DMS79 treated with DMSO at 0.1 percent for 48 hours (cell line): Measurements from ENCODE around the gene SRC.

Experiments used
- DNase-seq: peaks from one replicate; lab custom pipeline; 2025; lab: John Stamatoyannopoulos, UW

Gene SRC

DNA sequence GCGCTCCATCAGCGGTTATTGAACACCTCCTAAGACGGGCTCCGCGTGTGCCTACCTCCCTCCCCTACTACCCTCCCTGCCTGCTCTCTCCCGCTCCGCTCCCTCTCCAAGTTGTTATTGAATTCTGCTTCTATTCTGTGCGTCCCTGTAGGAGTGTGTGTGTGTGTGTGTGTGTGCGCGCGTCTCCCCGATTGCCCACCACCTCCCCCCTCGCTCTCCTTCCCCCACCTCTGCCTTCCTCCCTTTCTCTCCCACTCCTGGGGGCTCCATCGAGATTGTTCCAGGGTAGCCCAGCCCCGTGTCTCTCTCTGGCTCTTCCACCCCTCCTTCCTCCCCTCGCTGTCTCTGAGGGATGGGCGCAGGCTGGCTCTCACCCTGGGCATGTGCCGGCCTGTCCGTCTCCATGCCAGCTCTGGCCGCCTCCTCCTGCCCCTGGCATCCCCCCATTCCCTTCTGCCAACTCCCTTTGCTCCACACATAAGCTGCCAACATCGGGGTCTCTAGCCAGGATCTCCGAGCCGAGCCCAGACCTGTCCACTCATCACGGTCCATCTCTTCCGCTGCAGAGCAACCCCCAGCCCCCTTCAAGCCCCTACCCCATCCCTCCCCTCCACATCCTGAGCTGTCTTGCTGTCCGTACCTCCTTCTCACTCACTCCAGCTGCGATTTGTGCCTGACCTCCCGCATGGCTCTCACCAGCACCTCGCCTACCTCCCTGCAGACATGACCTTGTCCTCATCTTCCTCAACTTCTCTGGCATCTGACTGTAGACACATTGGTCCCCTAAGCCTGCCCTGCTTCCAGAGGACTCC lies 68.5 kb downstream of the SRC start:
- peak; percentile 82 for DNase-seq

DNA sequence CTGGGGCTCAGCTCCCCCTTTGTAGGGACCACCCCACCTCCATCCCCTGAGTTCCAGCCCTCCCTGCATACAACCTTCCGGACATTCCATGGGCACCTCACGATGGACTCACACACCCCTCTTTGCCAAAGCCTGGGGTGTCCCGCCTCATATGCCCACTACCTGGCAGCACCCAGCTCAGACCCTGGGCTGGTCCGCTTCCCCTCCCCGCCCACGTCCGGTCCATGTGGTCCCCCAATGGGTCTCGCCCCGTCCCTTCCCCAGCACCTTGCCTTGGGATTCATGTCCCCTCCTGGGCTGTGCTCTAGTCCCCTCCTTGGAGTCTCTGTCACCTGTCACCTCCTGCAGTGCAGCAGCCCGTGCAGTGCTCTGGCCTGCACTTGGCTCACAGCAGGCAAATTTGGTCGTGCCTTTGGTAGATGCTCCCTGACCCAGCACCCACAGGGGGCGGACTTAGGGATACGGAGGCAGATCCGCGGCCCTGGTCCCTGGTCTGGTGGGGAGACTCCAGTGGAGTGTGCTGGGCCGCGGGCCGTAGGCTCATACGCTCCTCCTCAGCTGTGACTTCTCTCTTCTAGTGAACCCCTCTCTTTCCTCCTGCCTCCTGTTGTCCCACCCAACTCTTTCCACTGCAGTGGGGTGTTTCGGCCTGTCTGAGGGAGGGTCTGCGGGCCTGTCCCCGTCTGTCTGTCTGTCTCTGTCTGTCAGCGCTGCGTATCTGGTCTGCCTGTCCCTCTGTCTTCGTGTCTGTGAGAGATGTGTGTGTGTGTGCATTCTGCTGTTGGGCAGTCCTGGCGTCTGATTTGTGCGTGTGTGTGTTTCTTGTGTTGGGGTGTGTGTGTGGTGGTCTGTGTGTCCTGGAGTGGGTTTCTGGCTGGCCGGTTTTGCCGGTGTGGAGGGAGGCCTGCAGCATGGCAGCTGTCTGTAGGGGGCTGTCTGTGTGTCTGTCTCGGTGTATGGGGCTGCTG lies 69.5 kb downstream of the SRC start:
- DNase-seq: no peak

DNA sequence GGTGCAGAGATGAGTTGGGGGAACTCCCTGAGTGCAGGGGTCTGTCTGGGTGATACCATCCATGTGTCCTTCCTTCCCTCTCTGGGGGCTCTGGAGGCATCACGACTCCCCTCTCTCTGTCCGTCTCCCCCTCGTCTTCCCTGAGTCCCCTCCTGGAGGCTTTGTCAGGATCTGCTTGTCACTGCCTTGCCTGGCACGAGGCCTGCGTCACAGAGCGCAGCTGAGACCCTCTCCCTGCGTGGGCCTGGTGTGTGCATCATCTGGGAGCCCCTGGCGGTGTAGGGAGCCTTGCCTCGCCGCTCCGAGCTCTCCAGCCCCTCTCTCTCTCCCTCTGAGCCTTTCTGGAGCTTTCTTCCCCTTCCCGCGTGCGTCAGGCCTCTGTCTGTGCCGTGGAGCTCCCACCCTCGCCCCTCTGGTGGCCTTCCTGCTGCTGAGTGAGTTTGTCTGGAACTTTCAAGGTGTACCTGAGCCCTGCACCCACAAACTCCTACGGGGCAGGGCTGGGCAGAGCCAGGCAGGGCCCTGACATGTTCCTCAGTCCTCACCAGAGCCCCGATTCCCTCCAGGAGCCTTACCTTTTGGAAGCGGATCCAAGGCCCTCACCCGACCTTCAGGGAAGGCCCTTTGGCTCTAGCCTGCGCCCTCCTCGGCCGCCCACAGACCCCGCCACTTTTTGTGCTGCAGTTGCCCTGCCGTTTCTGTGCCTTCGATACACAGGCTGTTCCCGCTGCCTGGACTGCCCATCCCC lies 70.3 kb downstream of the SRC start:
- no peak for DNase-seq

DNA sequence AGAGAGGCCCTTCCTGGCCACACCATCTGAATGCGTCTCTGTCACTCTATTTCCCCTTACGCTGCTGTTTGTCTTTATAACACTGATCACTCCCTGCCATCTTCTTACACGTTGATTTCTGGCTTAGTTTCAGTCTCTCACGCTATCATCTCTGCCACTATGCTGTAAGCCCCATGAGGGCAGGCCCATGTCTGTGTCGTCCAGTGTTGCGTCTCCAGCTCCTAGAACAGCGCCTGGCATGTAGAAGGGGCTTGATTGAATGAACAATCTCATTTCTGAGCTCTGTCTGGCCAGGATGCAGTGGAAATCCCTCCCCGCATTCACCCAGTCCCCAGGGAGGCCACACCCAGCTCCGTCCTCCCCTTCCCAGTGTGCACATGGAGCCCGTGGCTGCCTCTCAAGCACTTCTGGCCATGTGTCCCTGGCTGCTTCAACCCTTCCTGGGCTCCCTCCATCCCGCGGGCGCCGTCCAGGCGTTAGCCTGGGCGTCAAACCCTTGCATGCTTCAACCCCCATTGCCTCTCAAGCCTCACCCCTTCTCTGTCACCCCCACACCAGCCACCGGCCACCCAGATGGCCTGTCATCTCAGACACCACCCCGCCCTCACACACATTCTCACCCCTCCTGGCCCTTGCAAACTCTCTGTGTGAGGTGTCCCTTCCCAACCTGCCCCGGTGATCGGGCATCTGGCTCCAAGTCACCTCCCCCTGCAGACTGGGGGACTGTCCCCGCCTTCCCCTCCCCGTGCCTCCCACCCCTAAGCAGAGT lies 71.1 kb downstream of the SRC start:
- DNase-seq: no peak

DNA sequence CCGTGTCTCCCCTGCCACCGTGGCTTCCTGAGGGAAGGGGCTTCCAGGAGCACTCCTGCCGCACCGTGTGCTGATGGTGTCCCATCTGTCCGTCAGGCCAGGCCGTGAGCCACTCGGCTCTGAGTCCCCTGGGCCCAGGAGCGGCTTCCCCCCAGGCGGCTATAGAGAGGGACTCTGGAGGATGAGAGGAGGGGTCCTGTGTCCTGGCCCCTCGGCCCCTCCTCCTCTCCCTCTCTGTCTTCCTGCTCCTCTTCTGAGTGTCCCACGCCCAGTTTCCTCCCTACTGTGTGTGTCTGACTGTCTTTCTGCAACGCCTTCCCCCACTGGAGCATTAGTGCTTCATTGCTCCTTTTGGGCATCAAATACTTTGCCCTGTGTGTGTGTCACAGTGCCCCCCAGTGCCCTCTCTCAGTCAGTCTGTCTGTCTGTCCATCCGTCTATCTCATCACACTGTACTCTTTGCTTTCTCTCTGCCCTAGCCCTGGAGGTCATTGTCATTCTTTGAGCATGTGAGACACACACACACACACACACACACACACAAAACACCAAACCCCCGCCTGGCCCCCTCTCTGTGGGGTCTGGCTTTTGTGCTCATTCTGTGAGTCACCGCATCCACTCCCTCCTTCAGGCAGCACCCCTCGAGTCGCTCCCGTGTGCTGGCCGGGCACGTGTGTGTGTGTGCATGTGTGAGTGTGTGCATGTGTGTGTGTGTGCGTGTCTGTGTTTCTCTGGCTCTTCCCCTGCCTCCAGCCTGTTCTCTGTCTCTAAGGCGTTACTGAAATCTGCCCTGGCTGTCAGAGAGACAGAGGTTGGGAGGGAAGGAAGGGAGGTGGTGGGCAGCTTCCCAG lies 71.9 kb downstream of the SRC start:
- no peak for DNase-seq

DNA sequence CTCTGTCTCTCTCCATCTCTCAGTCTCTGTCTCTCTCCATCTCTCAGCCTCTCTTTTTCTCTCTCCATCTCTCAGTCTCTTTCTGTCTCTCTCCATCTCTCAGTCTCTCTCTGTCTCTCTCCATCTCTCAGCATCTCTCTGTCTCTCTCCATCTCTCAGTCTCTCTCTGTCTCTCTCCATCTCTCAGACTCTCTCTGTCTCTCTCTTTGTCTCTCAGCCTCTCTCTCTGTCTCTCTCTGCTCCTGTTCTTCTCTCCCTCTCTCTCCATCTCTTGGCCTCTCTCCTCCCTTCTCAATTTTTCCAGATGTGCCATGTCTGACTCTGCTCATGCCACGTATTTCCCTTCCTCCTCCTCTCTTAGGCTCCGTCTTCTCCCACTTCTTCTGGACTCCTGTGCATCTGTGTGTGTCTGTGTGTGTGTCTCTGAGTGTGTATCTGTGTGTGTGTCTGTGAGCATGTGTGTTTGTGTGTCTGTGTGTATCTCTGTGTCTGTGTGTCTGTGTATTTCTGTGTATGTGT lies 72.7 kb downstream of the SRC start:
- no peak for DNase-seq

DNA sequence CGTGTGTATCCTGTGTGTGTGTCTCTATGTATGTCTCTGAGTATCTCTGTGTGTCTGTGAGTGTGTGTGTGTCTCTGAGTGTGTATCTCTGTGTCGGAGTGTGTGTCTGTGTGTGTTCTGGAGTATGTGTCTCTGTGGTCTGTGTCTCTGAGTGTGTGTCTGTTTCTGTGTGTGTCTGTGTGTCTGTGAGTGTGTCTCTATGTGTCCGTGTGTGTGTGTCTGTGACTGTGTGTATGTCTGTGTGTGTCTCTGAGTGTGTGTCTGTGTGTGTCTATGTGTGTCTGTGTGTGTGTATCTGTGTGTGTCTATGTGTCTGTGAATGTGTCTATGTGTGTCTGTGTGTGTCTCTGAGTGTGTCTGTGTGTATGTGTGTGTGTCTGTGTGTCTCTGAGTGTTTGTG lies 73.4 kb downstream of the SRC start:
- DNase-seq: no peak

DNA sequence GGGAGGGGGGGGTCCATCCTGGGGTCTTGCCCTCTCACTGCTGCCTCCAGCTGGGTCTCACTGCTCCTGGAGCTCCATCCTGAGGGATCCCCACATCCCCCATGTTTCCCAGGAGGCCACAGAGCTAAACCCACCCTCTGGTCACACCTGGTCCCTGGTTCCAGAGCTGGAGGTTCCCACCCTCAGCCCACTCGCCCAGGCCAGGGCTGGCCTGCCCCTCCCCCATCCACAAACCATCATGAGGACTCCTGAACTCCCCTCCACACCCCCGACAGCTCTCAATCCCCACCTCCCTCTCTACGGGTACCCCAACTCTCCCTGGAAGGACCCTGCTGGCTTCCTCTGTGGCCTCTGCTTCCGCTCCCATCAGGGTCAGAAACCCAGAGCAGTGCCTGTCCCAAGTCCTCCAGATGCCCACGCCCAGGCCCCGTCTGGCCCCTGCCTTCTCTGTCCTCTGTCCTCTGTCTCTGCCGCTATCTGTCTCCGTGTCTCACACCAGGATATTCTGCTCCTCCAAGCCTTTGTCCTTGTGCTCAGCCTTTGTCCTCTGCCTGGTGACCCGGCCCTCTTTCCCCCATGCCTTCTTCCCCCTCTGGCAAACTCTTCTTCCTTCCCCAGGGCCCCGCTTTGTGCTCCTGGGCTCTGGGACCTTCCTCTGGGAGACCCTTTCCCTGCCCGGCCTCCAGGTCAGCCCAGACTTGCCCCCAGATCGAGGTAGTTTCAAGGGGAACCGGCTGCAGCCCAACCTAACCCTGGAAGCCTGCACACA lies 74.0 kb downstream of the SRC start:
- DNase-seq: no peak

DNA sequence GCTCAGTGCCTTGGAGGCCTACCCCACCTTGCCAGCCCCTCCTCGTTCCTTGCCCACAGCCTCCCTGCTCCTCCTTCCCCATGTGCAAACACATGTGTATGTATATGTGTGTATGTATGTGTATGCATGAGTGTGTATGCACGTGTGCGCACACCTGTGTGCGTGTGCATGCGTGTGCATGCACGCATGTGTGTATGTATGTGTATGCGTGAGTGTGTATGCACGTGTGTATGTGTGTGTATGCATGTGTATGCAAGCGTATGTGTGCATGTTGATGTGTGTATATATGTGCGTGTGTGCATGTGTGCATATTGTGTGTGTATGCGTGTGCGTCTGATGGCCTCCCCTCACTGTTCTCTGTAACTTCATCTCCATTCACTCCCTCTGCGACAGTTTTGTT lies 74.7 kb downstream of the SRC start:
- no peak for DNase-seq

DNA sequence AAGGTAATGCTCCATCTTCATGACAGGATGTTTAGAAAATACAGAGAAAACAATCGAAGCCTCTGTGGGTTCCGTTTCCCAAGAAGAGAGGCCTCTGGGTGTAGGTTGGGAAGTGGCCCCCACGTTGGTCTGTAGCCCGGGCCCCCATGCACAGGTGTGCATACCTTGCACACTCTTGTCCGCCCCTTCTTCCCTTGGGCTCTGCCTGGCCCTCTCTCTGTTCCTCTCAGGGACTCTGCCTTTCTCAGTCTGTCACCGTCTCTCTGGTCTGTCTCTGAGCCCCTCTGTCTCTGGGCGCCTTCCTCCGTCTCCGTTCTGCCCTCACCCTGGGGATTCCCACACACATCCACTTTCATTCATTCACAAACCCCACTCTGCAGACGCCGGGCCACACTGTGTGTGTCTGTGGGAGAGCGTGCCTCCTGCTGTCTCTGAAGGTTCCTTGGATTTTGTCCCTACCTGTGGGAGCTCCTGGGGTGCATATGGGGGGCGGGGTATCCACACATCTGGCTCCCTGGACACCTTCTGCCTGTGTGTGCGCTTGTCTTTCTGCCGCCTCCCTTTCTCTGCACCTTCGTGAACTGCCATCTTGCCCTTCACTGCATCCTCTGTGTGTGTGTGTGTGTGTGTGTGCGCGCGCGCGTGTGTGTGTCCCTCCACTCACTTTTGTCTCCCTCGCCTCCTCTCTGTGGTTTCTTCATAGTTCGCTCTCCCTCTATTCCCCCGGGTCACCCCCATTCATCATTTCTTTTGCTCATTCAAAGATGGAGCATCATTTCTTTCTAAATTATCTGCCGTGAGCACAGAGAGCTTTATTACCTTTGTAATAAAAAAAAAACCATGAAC lies 75.3 kb downstream of the SRC start:
- DNase-seq: no peak

DNA sequence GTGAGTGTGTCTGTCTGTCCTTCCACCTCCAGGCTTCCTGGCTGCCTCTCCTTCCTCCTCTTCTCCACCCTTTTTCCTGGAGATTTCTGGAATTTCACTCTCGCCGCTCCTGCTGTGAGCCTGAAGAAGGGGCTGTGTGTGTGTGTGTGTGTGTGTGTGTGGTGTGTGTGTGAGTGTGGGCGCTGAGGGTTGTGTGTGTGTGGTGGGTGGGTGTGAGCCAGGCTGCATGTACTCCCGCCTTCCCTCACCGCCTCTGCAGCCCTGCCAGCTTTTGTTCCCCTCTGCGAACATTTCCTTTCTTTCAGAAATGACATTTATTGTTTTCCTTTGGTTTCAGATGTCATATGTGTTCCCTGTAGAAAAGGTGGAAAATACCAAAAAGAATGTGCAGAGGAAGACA lies 76.0 kb downstream of the SRC start:
- DNase-seq: no peak

DNA sequence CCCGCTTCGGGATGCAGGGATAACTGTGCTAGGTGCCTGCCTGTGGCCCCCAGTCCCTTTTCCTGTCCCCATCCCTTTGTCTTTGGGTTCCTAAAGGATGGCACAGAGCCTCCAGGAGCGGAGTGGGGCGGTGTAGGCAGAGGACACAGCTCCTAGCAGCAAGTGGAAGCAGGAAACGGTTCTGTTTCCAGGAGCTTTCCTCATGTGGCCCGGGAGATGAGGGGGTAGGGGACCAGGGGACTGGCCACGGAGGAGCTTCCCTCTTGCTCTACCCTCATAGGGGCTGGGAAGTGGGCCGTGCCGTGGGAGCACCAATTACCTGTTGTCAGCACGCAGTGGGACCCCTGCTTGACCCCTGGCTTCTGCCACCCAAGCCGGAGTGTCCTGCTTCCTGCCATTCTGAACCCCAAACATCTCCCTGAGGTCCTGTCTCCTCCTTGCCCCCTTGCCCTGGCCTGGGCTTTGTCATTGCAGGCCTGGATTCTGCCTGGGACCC lies 76.9 kb downstream of the SRC start:
- DNase-seq: no peak

DNA sequence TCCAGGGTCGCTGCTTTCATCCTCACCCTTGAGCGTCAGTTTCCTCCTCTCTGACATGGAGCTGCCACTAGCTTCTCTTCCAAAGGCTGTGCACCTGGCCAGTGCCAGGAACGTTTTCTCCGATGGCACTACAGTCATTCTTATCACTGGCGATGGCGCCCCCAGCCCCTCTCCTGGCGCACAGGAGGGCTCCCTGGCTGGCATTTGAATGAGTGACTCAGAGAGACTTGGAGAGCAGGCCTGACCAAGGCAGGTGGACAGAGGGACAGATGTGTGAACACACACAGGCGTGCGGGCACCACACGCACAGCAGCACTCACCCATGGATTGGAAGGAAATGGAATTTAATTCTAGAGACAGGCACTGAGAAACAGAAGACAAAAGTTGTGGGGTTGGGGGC lies 77.6 kb downstream of the SRC start:
- no peak for DNase-seq

DNA sequence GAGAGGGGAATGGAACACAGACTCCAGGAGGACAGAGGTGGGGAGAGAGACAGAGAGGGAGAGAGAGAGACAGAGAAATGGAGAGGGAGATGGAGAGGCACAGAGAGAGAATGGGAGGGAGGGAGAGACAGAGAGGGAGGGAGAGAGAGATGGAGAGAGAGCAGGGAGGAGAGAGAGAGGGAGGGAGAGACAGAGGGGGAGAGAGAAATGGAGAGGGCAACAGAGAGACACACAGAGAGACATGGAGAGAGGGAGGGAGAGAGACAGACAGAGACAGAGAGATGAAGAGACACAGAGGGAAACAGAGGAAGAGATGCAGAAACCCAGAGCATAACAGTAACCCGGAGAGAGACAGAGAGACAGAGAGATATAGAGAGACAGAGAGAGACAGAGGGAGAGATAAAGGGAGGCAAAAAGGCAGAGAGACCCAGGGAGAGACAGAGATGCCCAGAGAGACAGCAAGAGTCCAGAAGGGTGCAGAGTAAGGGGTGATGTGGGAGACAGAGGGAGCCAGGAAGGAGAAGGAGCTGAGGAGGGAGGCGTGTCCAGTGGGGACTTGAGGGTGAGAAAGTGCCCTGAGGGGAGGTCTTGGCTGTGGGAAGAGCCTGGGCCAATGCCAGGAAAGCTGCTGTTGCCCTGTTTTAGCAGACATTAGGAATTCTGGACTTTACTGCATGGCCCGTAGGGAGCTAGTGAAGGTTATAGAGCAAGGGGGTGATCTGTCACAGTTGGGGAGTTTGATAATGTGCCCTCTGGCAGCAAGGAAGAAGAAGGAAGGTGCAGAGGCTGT lies 78.3 kb downstream of the SRC start:
- no peak for DNase-seq

DNA sequence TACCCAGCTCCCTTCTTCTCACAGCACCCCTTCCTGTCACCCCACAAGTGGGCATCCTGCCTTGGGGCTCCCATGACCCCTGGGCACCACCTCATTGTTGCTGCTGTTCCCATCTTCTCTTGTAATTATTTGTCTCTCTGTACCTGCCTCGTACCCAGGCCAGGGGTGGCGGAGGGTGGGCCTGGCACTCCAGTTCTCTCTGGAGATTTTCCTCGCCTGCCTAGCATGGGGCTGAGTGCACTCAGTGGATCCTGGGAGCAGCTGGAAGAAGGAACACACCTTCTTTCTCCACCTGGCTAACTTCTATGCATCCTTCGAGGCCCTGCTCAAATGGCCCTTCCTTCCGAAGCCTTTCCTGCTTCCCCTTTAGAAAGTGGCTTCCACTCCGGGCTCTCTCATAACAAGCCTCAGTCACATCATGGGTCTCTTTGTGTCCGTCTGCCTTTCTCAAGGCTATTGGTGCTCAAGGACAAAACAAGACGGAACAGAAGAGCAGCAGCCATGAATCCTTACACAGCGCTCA lies 79.2 kb downstream of the SRC start:
- no peak for DNase-seq

DNA sequence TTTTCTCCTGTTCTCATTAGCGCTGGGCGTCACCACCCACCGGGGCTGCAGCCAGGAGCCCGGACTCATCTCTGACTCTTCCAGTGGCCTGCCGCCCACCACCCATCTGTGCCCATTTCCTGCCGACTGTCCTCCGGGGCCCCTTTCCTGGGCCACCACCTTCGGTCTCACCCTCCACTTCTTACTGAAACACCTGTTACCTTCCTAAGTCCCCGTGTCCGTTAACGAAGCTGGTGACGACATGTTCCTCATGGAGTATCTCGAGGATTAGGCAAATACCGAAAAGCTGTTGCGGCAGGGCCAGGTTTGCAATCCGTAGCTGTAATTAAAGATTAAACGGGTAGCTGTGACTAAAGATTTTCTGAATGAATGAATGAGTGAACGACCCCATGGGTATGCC lies 80.2 kb downstream of the SRC start:
- no peak for DNase-seq

DNA sequence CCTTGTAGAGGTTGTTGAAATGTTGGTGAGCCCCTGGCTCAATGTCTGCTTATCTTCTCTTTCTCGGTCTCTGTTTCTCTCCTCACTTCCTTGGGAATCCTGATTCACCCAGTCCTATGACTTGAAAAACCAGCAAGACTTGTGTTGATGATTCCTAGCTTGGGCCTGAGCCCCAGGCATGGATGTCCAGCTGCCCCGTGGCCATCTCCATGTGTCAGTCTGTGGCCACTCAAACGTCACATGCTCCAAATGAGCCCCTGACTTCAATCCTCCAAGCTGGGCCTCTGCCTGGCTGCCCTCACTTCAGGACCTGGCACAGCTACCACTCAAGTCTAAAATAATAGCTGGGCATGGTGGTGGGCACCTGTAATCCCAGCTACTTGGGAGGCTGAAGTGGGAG lies 81.0 kb downstream of the SRC start:
- DNase-seq: no peak

DNA sequence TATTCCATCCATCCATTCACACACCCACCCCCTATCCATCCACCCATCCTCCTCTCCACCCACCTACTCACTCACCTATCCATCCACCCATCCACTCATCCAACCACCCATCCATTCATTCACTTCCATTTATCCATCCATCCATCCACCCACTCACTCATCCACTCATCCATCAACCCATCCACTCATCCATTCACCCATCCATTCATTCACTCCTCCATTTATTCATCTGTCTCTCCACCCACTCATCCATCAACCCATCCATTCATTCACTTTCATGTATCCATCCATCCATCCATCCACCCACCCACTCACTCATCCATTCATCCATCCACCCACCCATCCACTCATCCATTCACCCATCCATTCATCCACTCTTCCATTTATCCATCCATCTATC lies 84.1 kb downstream of the SRC start:
- DNase-seq: no peak
